Stimulated activated CD4-positive, alpha-beta T cell treated with anti-CD3 and anti-CD28 coated beads, Interleukin-1b, Interleukin-23, amount 100 ng/mL, for 24 hours (primary cell): Measurements from ENCODE around the gene ZMYND19.
"Not testable (repeated sequence)": the region's sequence is repeated elsewhere in the genome, so short reads cannot be mapped to it uniquely, and the experiment has no call there.

Experiments used
- DNase-seq, 4 experiments: peaks; one replicate each; pipeline ENCODE4 v3.0.0-alpha.2; 2020; ENCODE audit warnings: low read depth in 4 of 4, low spot score in 1 of 4

Gene ZMYND19

GRCh38 chr9:137532891-137533468, 57.3 kb downstream of the ZMYND19 start:
- DNase-seq = not testable (repeated sequence)
